Astrocyte of the spinal cord (primary cell): ENCODE data around the gene HOXB8.

Experiments used
- DNase-seq: peaks from one replicate; pipeline ENCODE4 v3.0.0; 2011; ENCODE audit warnings: low read depth, low spot score
- H3K4me3 ChIP-seq: 2 replicates; pipeline ENCODE4 v1.5.1; 2011; ENCODE audit warnings: low read depth, mild to moderate bottlenecking, low read length, moderate library complexity
- CTCF ChIP-seq: IDR thresholded peaks from 2 replicates; pipeline ENCODE4 v1.5.1; 2012; ENCODE audit warnings: low read depth, mild to moderate bottlenecking, low read length, inconsistent platforms
- in situ Hi-C: cut with HindIII; loops from 2 replicates; pipeline ENCODE4 v1.10.0; 2017; ENCODE audit warnings: low sequenced_read_pairs

Gene HOXB8

GRCh38 chr17:48636177-48637018 is 21.3 kb upstream of the HOXB8 start:
- peak; percentile 78 for TF ChIP-seq CTCF
- DNase-seq: peak; percentile 85
- in situ Hi-C loops: no loop called here
- no peak overlapping the region for H3K4me3 ChIP-seq

GRCh38 chr17:48634493-48635208 is 19.6 kb upstream of the HOXB8 start:
- no peak for DNase-seq
- H3K4me3 ChIP-seq: no peak overlapping the region
- in situ Hi-C loops: no loop called here
- no peak for TF ChIP-seq CTCF

GRCh38 chr17:48633266-48633677 is 18.2 kb upstream of the HOXB8 start:
- TF ChIP-seq CTCF: no peak
- in situ Hi-C loops: no loop called here
- DNase-seq: no peak
- no peak overlapping the region for H3K4me3 ChIP-seq

GRCh38 chr17:48632579-48633265 is 17.6 kb upstream of the HOXB8 start:
- in situ Hi-C loops: no loop called here
- no peak for TF ChIP-seq CTCF
- no peak for DNase-seq
- H3K4me3 ChIP-seq: no peak overlapping the region

- DNase-seq: no peak
- no peak overlapping the region for H3K4me3 ChIP-seq
- TF ChIP-seq CTCF: no peak
- in situ Hi-C loops: no loop called here
Observed at GRCh38 chr17:48631693-48632578, 16.8 kb upstream of the HOXB8 start.
